ENCODE data around the gene FGR.

The FGR gene

DNA sequence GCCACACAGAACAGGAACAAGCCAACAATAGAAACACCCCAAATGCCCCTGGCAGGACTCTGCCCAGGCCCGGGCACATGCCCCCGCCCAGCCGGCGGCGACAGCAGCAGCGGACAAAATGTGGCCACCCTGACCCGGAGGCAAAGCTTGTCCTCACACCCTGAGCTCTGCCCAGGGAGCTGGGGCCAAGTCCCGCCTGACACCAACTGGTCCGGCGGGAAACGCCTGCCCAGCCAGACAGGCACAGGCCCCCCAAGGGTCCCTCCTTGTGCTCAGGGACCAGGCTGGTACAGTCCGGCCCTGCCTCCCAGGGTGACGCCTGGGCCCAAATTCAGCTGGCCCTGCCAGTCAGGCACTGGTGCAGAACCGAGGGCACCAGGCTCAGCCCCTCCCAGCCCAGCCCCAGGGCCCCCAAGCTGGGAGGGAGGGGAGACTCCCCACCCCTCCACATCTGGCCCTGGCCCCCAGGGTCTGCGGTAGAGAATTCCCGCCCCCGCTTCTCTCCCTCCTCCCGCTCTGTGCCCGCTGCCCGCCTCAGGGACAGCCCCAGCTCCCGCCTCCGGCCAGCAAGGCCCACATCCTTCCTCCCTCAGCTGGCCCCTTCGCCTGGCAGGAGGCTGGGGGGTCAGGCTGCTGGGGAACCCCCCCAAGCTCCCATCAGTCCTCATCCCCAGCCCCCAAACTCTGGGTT, 33.1 kb downstream of the FGR start:
- DNase-seq (ENCODE audit: low read depth) = peak; percentile 80

DNA sequence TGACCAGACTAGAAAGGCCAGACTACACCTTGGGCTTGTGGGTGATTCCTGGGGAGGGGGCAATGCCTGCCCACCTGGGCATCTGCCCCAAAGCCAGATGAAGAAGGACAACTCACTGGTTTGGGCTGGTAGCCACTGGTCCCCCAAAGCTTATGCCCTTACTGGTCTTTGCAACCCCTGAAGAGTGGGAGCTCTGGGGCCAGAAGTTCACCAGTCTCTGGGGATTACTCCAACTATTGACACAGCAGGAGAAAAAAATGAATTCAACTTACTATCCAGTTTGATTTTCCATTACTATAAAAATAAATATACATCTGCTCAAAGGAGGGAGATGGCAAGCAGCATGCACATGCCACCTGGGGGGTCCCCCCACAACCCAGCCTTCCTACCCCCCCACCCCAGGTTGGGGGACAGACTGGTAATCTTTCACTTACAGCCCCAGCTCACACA, 33.6 kb downstream of the FGR start:
- peak overlapping the region; percentile 74 for H3K4me3 ChIP-seq (ENCODE audit: low read depth, low read length)
- DNase-seq (ENCODE audit: low read depth) = peak; percentile 63
- TF ChIP-seq MYC (IDR thresholded peaks at IDR 0.05; ENCODE audit: low read depth, low read length) (no peak), POLR2A (IDR thresholded peaks at IDR 0.05; ENCODE audit: extremely low read depth, insufficient read length) (no peak)
- TF ChIP-seq, protein P1, sequence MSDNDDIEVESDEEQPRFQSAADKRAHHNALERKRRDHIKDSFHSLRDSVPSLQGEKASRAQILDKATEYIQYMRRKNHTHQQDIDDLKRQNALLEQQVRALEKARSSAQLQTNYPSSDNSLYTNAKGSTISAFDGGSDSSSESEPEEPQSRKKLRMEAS (IDR thresholded peaks at IDR 0.05; ENCODE audit: low read depth, low read length) = no peak
- TF ChIP-seq, protein P2, sequence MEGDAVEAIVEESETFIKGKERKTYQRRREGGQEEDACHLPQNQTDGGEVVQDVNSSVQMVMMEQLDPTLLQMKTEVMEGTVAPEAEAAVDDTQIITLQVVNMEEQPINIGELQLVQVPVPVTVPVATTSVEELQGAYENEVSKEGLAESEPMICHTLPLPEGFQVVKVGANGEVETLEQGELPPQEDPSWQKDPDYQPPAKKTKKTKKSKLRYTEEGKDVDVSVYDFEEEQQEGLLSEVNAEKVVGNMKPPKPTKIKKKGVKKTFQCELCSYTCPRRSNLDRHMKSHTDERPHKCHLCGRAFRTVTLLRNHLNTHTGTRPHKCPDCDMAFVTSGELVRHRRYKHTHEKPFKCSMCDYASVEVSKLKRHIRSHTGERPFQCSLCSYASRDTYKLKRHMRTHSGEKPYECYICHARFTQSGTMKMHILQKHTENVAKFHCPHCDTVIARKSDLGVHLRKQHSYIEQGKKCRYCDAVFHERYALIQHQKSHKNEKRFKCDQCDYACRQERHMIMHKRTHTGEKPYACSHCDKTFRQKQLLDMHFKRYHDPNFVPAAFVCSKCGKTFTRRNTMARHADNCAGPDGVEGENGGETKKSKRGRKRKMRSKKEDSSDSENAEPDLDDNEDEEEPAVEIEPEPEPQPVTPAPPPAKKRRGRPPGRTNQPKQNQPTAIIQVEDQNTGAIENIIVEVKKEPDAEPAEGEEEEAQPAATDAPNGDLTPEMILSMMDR (IDR thresholded peaks at IDR 0.05; ENCODE audit: low read depth, low read length) = no peak

More for the DNA sequence above, 33.1 kb downstream of the FGR start:
- H3K4me3 ChIP-seq (ENCODE audit: low read depth, low read length) = peak overlapping the region; percentile 74
- TF ChIP-seq, protein P1 (IDR thresholded peaks at IDR 0.05; ENCODE audit: low read depth, low read length) = no peak
- TF ChIP-seq POLR2A (IDR thresholded peaks at IDR 0.05; ENCODE audit: extremely low read depth, insufficient read length) (no peak), MYC (IDR thresholded peaks at IDR 0.05; ENCODE audit: low read depth, low read length) (no peak)
- TF ChIP-seq, protein P2 (IDR thresholded peaks at IDR 0.05; ENCODE audit: low read depth, low read length) = no peak

DNA sequence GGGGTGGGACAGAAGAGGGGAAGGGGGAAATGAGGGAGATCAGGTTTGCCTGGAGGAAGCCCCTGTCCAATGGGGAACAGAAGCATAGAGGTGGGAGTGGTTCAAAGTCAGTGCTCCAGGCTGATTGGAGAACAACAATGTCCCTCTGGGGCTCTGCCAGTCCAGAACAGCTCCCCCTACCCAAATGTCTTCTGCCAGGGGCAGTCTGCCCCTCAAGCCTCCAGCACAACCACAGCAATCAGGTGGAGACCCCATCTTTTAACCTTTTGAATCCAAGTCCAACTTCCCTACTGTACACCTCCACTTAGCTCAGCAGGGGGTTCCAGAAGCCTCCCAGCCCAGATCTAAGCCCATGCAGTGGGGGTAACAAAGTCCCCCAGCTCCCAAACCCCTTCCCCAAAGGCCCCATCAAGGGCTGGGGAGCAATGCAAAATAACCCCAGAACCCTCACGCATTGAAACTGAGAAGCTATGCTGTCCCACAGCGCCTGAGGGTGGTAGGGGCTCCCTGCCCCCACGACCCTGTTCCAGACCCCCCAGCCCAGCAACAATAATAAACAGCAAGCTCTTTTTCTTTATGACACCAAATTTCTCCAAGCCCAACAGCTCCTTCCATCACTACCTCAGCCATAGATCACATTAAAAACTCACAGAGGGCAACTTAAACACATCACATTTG, 34.3 kb downstream of the FGR start:
- DNase-seq (ENCODE audit: low read depth) = peak; percentile 86
- peak overlapping the region; percentile 74 for H3K4me3 ChIP-seq (ENCODE audit: low read depth, low read length)
- TF ChIP-seq, protein P1 (IDR thresholded peaks at IDR 0.05; ENCODE audit: low read depth, low read length) = no peak
- TF ChIP-seq MYC (IDR thresholded peaks at IDR 0.05; ENCODE audit: low read depth, low read length) (no peak), POLR2A (IDR thresholded peaks at IDR 0.05; ENCODE audit: extremely low read depth, insufficient read length) (no peak)
- TF ChIP-seq, protein P2 (IDR thresholded peaks at IDR 0.05; ENCODE audit: low read depth, low read length) = no peak

DNA sequence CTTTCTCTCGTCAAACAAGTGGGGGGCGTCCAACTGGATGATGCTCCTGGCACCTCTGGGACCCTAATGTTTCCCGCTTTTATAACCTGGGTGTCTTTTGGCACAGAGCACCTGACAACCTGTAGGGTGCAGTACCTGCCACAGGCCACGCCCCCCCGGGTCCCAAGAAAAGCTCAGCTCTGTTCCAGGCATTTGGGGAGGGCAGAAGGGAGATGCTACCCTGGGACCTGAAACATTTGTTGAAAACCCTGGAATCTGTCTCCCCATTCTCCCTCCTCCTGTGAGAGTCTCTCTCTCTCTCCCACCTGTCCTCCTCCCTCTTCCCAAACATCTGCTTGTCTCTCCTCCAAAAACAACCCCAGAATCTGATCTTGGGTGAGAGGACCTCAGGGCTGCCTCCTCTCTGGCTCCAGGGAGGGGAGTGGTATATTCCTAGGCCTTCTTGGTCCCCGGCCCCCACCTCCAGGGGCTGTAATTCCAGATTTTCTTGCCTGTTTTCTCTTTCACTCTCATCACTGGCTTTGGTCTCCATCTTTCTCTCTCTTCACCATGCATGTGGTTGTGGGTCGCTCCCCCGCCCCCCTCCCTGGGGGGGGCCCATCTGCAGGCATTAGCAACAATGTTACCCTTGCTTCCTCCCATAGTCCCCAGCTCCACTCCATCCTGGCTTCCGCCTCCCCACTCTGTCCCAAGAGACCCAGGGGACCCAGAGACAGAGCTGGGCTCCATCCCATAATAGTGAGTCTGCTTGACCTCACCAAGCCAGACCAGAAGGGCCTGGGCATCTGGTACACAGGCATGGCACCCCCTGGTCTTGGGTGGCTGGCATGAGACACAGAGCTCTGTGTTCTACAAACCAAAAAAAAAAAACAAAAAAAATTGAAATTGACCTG, 35.1 kb downstream of the FGR start:
- H3K4me3 ChIP-seq (ENCODE audit: low read depth, low read length) = peak overlapping the region; percentile 4
- TF ChIP-seq POLR2A (IDR thresholded peaks at IDR 0.05; ENCODE audit: extremely low read depth, insufficient read length) (no peak), MYC (IDR thresholded peaks at IDR 0.05; ENCODE audit: low read depth, low read length) (no peak)
- TF ChIP-seq, protein P2 (IDR thresholded peaks at IDR 0.05; ENCODE audit: low read depth, low read length) = no peak
- TF ChIP-seq, protein P1 (IDR thresholded peaks at IDR 0.05; ENCODE audit: low read depth, low read length) = no peak
- DNase-seq (ENCODE audit: low read depth) = peak; percentile 77

DNA sequence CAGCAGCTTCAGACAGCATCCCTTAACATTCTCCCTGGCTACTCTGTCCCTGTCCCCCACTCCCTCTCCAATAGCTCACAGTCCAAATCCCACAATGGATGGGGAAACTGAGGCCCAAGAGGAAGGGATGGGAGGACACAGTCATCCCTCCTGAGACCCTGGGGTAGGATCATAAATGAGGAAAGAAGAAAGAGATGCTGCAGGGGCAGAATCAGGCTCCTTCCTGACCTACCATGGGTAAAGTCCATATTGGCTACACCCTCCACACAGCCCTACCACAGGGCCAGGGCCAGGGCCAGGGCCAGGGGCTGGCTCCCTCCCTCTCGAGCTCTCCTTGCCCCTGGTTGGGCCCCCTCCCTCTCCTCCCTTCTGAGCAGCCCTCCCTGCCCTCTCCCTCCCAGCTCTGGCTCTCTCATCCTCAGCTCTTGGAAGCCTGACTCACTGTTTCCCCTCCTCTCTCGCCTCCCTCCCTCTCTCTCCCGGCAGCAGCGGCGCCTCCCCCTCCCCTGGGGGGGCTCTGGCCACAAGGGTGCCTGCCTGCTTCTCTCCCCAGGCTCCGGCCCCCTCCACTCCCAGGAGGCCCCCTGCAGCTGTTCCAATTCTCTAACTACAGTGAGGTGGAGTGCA, 36.0 kb downstream of the FGR start:
- DNase-seq (ENCODE audit: low read depth) = peak; percentile 95
- H3K4me3 ChIP-seq (ENCODE audit: low read depth, low read length) = peak overlapping the region; percentile 2
- TF ChIP-seq POLR2A (IDR thresholded peaks at IDR 0.05; ENCODE audit: extremely low read depth, insufficient read length) = no peak
- TF ChIP-seq, protein P1 (IDR thresholded peaks at IDR 0.05; ENCODE audit: low read depth, low read length) = no peak
- TF ChIP-seq, protein P2 (IDR thresholded peaks at IDR 0.05; ENCODE audit: low read depth, low read length) = no peak
- TF ChIP-seq MYC (IDR thresholded peaks at IDR 0.05; ENCODE audit: low read depth, low read length) = no peak

Data from NB4 (cell line).